H1 (cell line): Measurements from ENCODE around the gene GUCY2C. TPM values are rescaled to one million over a fixed set of nuclear protein-coding genes. Genes with fewer than 3 reads are reported as not detected.

Experiments
- CTCF ChIA-PET: fragments of 300-600 bp; sonication (Branson Sonifier 250); formaldehyde crosslinking; loops from one replicate; lab custom pipeline; 2021; ENCODE audit not compliant: partially characterized antibody; lab: Charles Lee
- POLR2A ChIA-PET: fragments of 300-600 bp; sonication (Branson Sonifier 250); formaldehyde crosslinking; loops from one replicate; lab custom pipeline; 2021; ENCODE audit warnings: inconsistent platforms; ENCODE audit not compliant: partially characterized antibody; lab: Charles Lee
- DNase-seq, 2 experiments: peaks; one replicate each; pipeline versions ENCODE4 v3.0.0 to v3.0.0-alpha.2; 2010 to 2022; ENCODE audit warnings: low spot score in 2 of 2, low read depth in 1 of 2, mixed read lengths in 1 of 2
- FAIRE-seq: peaks from 2 replicates; lab custom pipeline; 2011; peaks lifted over from hg19 to GRCh38; lab: Jason Lieb, UNC
- H2AFZ ChIP-seq: 2 replicates; pipeline ENCODE4 v1.8.1; 2012; ENCODE audit warnings: low read length, inconsistent platforms
- H2AK5ac ChIP-seq: 2 replicates; pipeline ENCODE4 v1.6.1; 2013; ENCODE audit warnings: low read depth, low read length
- H2BK120ac ChIP-seq: replicated peaks from 2 replicates; pipeline ENCODE3; 2013; ENCODE audit warnings: low read depth, low read length, inconsistent platforms
- H2BK12ac ChIP-seq: 2 replicates; pipeline ENCODE4 v1.6.1; 2013; ENCODE audit warnings: low read depth, low read length
- H2BK15ac ChIP-seq: 2 replicates; pipeline ENCODE4 v1.6.1; 2013; ENCODE audit warnings: low read length
- H2BK20ac ChIP-seq: 2 replicates; pipeline ENCODE4 v1.6.1; 2013; ENCODE audit warnings: low read length
- H2BK5ac ChIP-seq: 2 replicates; pipeline ENCODE4 v1.6.1; 2013; ENCODE audit warnings: low read depth, low read length
- H3K14ac ChIP-seq: 2 replicates; pipeline ENCODE4 v1.6.1; 2013; ENCODE audit warnings: inconsistent platforms; ENCODE audit not compliant: insufficient read length
- H3K18ac ChIP-seq: 2 replicates; pipeline ENCODE4 v1.6.1; 2013; ENCODE audit warnings: low read length; ENCODE audit errors: extremely low read depth
- H3K23ac ChIP-seq: 2 replicates; pipeline ENCODE4 v1.6.1; 2013; ENCODE audit warnings: inconsistent platforms; ENCODE audit not compliant: insufficient read length
- H3K23me2 ChIP-seq: 2 replicates; pipeline ENCODE4 v1.6.1; 2013; ENCODE audit warnings: low read depth, low read length
- H3K27ac ChIP-seq: 2 replicates; pipeline ENCODE4 v1.6.1; 2011; ENCODE audit warnings: low read depth, low read length, inconsistent platforms
- H3K27me3 ChIP-seq, 4 experiments: replicated peaks in 1 of 4; 1 replicate in 1 of 4; 2 replicates in 3 of 4; pipeline versions ENCODE4 v1.6.1 to v1.8.1; 2011 to 2013; ENCODE audit warnings: low read length in 3 of 4, mild to moderate bottlenecking in 3 of 4, inconsistent platforms in 2 of 4, mixed read lengths in 2 of 4, moderate library complexity in 1 of 4; ENCODE audit not compliant: control insufficient read depth in 3 of 4, insufficient read depth in 3 of 4; ENCODE audit errors: extremely low read depth in 1 of 4
- H3K36me3 ChIP-seq, 4 experiments: 2 replicates each; pipeline versions ENCODE4 v1.6.1 to v1.8.1; 2011 to 2013; ENCODE audit warnings: mild to moderate bottlenecking in 4 of 4, low read length in 3 of 4, moderate library complexity in 2 of 4, control low read depth in 1 of 4, inconsistent platforms in 1 of 4; ENCODE audit not compliant: insufficient read depth in 4 of 4, control insufficient read depth in 2 of 4
- H3K4ac ChIP-seq: replicated peaks from 2 replicates; pipeline ENCODE3; 2013; ENCODE audit warnings: low read length, low read depth, mixed read lengths, inconsistent platforms; ENCODE audit not compliant: insufficient read length
- H3K4me1 ChIP-seq, 4 experiments: replicated peaks in 1 of 4; 1 replicate in 1 of 4; 2 replicates in 3 of 4; pipeline versions ENCODE4 v1.6.1 to v1.8.1; 2011 to 2013; ENCODE audit warnings: low read length in 3 of 4, inconsistent platforms in 2 of 4, mixed read lengths in 1 of 4; ENCODE audit not compliant: insufficient read depth in 4 of 4, control insufficient read depth in 3 of 4
- H3K4me2 ChIP-seq, 2 experiments: 2 replicates each; pipeline versions ENCODE4 v1.6.1 to v1.8.1; 2011 to 2013; ENCODE audit warnings: low read depth in 2 of 2, low read length in 2 of 2, control low read depth in 1 of 2, inconsistent platforms in 1 of 2, mild to moderate bottlenecking in 1 of 2; ENCODE audit not compliant: insufficient read depth in 1 of 2
- H3K4me3 ChIP-seq, 4 experiments: fragments of 200-600, 300-600 bp in 1 of 4; sonication (generic), shearing (Covaris generic), sonication (Bioruptor Twin) in 1 of 4; 2 replicates each; pipeline versions ENCODE4 v1.5.1 to v1.8.1; 2011 to 2016; ENCODE audit warnings: low read length in 4 of 4, low read depth in 3 of 4, control low read depth in 2 of 4, inconsistent platforms in 2 of 4, mild to moderate bottlenecking in 2 of 4, mixed read lengths in 1 of 4, moderate library complexity in 1 of 4; ENCODE audit not compliant: insufficient read depth in 2 of 4; ENCODE audit errors: extremely low read depth in 1 of 4
- H3K56ac ChIP-seq: replicated peaks from 2 replicates; pipeline ENCODE3; 2013; ENCODE audit warnings: low read depth, mild to moderate bottlenecking, mixed read lengths, low read length, inconsistent platforms; ENCODE audit not compliant: insufficient read length
- H3K79me1 ChIP-seq: 2 replicates; pipeline ENCODE4 v1.6.1; 2013; ENCODE audit warnings: low read depth, low read length, control low read depth
- H3K79me2 ChIP-seq, 2 experiments: 2 replicates each; pipeline versions ENCODE4 v1.6.1 to v1.8.1; 2012 to 2013; ENCODE audit warnings: low read length in 2 of 2, mild to moderate bottlenecking in 2 of 2, inconsistent platforms in 1 of 2; ENCODE audit not compliant: insufficient read depth in 2 of 2, control insufficient read depth in 1 of 2
- H3K9ac ChIP-seq, 4 experiments: replicated peaks in 1 of 4; 1 replicate in 1 of 4; 2 replicates in 3 of 4; pipeline versions ENCODE4 v1.6.1 to v1.8.1; 2011 to 2013; ENCODE audit warnings: low read depth in 3 of 4, low read length in 3 of 4, control low read depth in 2 of 4, mild to moderate bottlenecking in 2 of 4, moderate library complexity in 2 of 4, inconsistent platforms in 1 of 4; ENCODE audit errors: extremely low read depth in 1 of 4
- H3K9me3 ChIP-seq, 2 experiments: 2 replicates each; pipeline versions ENCODE4 v1.6.1 to v1.8.1; 2012 to 2013; ENCODE audit warnings: mild to moderate bottlenecking in 2 of 2, moderate library complexity in 2 of 2, control low read depth in 1 of 2, inconsistent platforms in 1 of 2, low read depth in 1 of 2, low read length in 1 of 2, mixed read lengths in 1 of 2; ENCODE audit not compliant: insufficient read depth in 2 of 2
- H4K20me1 ChIP-seq, 2 experiments: replicated peaks in 1 of 2; 2 replicates each; pipeline versions ENCODE3 to v1.8.1; 2011 to 2013; ENCODE audit warnings: inconsistent platforms in 2 of 2, low read length in 2 of 2, mild to moderate bottlenecking in 1 of 2; ENCODE audit not compliant: insufficient read depth in 2 of 2, control insufficient read depth in 1 of 2
- H4K5ac ChIP-seq: 2 replicates; pipeline ENCODE4 v1.6.1; 2013; ENCODE audit warnings: low read length, low read depth, mixed read lengths, inconsistent platforms; ENCODE audit not compliant: insufficient read length
- H4K8ac ChIP-seq: 2 replicates; pipeline ENCODE4 v1.8.0; 2013; ENCODE audit warnings: mild to moderate bottlenecking, moderate library complexity, low read length, inconsistent platforms; ENCODE audit not compliant: insufficient read depth; ENCODE audit errors: extremely low read depth
- H4K91ac ChIP-seq: replicated peaks from 2 replicates; pipeline ENCODE3; 2013; ENCODE audit warnings: low read length, mixed read lengths, inconsistent platforms; ENCODE audit not compliant: insufficient read length
- CHD1 ChIP-seq: IDR thresholded peaks from 2 replicates; pipeline ENCODE4 v1.6.1; 2012; ENCODE audit warnings: low read depth, low read length, improper control_type of control experiment
- GABPA ChIP-seq: IDR thresholded peaks from 2 replicates; pipeline ENCODE4 v1.6.1; 2011; ENCODE audit warnings: mild to moderate bottlenecking, low read length, moderate library complexity, borderline replicate concordance; ENCODE audit not compliant: insufficient read depth
- HDAC2 ChIP-seq, 2 experiments: fragments of 300-600 bp in 1 of 2; sonication (generic) in 1 of 2; IDR thresholded peaks; 2 replicates each; pipeline ENCODE4 v1.6.1; 2011 to 2012; ENCODE audit warnings: low read depth in 2 of 2, low read length in 2 of 2, mild to moderate bottlenecking in 2 of 2, moderate library complexity in 2 of 2, borderline replicate concordance in 1 of 2, inconsistent platforms in 1 of 2
- JUN ChIP-seq: IDR thresholded peaks from 2 replicates; pipeline ENCODE4 v1.6.1; 2011; ENCODE audit warnings: low read depth, mild to moderate bottlenecking, improper control_type of control experiment, low read length
- KDM1A ChIP-seq: fragments of 200-600, 300-600 bp; sonication (generic); IDR thresholded peaks from 2 replicates; pipeline ENCODE4 v1.7.1; 2016; ENCODE audit warnings: mild to moderate bottlenecking, low read length, borderline replicate concordance
- KDM4A ChIP-seq: IDR thresholded peaks from one replicate; pipeline ENCODE4 v1.7.1; 2012; ENCODE audit warnings: low read depth, mild to moderate bottlenecking, moderate library complexity, low read length, inconsistent platforms; ENCODE audit not compliant: severe bottlenecking
- KDM5A ChIP-seq: fragments of 200-600 bp; IDR thresholded peaks from 2 replicates; pipeline ENCODE4 v1.7.1; 2012; ENCODE audit warnings: mild to moderate bottlenecking, low read length, inconsistent platforms, mixed read lengths
- PHF8 ChIP-seq: fragments of 200-600 bp; sonication (generic); conservative IDR thresholded peaks from 2 replicates; pipeline ENCODE4 v1.7.1; 2012; ENCODE audit warnings: low read depth, mild to moderate bottlenecking, inconsistent platforms, low read length, moderate library complexity
- TEAD4 ChIP-seq: IDR thresholded peaks from 2 replicates; pipeline ENCODE4 v1.6.1; 2012; ENCODE audit warnings: low read depth, low read length, inconsistent platforms, mixed read lengths
- ZNF274 ChIP-seq: IDR thresholded peaks from 2 replicates; pipeline ENCODE4 v1.7.0; 2012; ENCODE audit warnings: low read length, borderline replicate concordance; ENCODE audit errors: extremely low read depth
- WGBS, 2 experiments: shearing (Covaris generic) in 1 of 2; methylation state at CpG; one replicate each; pipeline versions ENCODE4 v1.1.6 to v1.1.7; 2013 to 2015; ENCODE audit warnings: low lambda C conversion rate in 2 of 2, mixed read lengths in 2 of 2, inconsistent platforms in 1 of 2, low coverage in 1 of 2, missing lambda C conversion rate in 1 of 2; ENCODE audit not compliant: insufficient replicate concordance in 2 of 2, insufficient coverage in 1 of 2, insufficient read length in 1 of 2; ENCODE audit errors: extremely low coverage in 1 of 2, missing lambda C conversion rate in 1 of 2; 5-methylcytosine and 5-hydroxymethylcytosine counted together
- polyA plus RNA-seq, 7 experiments: library from polyadenylated mRNA; depleted of rRNA in 3 of 7; stranded (reverse) in 5 of 7; unstranded in 2 of 7; fragments of >200 nt in 5 of 7; fragments of 200-250 nt in 2 of 7; gene quantifications; 1 replicate in 5 of 7; 2 replicates in 1 of 7; 4 replicates in 1 of 7; pipeline versions ENCODE4 v1.2.1 to v1.2.3, GENCODE V29; 2011 to 2013; ENCODE audit warnings: missing spikeins in 2 of 7, mixed read lengths in 2 of 7
- total RNA-seq: library from RNA; stranded (reverse); fragmentation: NEBNext Ultra II Directional; extraction: Animal tissue kit (Norgen Biotek cat#: 25700); gene quantifications from 2 replicates; pipeline ENCODE4 v1.2.1, GENCODE V29; 2021
- TF ChIP-seq, protein P1 (sequence below), 3 experiments: IDR thresholded peaks; 1 replicate in 2 of 3; 2 replicates in 1 of 3; pipeline versions ENCODE4 v1.5.1 to v1.6.1; 2011; ENCODE audit warnings: low read length in 3 of 3, mild to moderate bottlenecking in 3 of 3, inconsistent platforms in 2 of 3, low read depth in 1 of 3, moderate library complexity in 1 of 3; ENCODE audit not compliant: insufficient read depth in 1 of 3; ENCODE audit errors: control extremely low read depth in 1 of 3

GUCY2C gene
- total and polyA plus RNA-seq, 2 of the 8 experiments (the other 6 are each of a cell fraction or from before 2014, with no cell fraction given) = 1.9 to 3.2 TPM

DNA sequence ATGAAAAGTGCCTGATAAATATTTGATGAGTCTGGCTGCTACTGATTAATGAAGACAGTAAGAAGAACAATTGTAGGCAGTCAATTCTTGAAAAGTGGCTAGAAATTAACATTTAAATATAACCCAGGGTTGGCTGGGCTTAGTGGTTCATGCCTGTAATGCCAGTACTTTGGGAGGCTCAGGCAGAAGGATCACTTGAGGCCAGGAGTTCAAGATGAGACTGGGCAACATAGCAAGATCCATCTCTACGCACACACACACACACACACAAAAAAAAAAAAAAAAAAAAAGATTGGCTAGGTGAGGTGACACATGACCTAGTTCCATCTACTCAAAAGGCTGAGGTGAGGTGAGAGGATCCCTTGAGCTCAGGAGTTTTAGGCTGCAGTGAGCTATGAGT is 120.8 kb downstream of the GUCY2C start:
- Histone ChIP-seq H3K79me1 (no peaks in the 10 kb centered on the region), H2AK5ac (no peak overlapping the region), H2AFZ (no peak overlapping the region), H3K4me3 (no peak overlapping the region), H2BK12ac (no peak overlapping the region), H2BK120ac (no peak overlapping the region), H3K23me2 (no peaks in the 10 kb centered on the region), H3K79me2 (no peaks in the 10 kb centered on the region), H3K27me3 (no peaks in the 10 kb centered on the region; a peak in 1 of 7 replicates), H3K27ac (no peak overlapping the region), H4K5ac (no peak overlapping the region), H3K4me2 (no peak overlapping the region), H3K4ac (no peak overlapping the region), H4K8ac (no peak overlapping the region), H3K14ac (no peak overlapping the region), H3K4me1 (no peaks in the 10 kb centered on the region), H4K91ac (no peak overlapping the region), H3K18ac (no peak overlapping the region), H2BK5ac (no peak overlapping the region), H3K9me3 (no peaks in the 10 kb centered on the region), H3K9ac (no peak overlapping the region), H4K20me1 (no peaks in the 10 kb centered on the region), H3K23ac (no peak overlapping the region), H2BK20ac (no peak overlapping the region), H2BK15ac (no peak overlapping the region), H3K36me3 (no peaks in the 10 kb centered on the region), H3K56ac (no peak overlapping the region)
- FAIRE-seq = no peak
- no peak for DNase-seq
- ChIA-PET POLR2A (no interaction called here), CTCF (interaction anchor here (1.3 to 1.8 kb wide), 3 partner anchors 18 to 43 kb away, joined by 3 to 4 read pairs (median 4); no protein-coding TSS in a partner anchor)
- WGBS, 2 experiments = no CpG with 5 or more reads among the region's 1 CpG
- no peak for TF ChIP-seq HDAC2 (IDR thresholded peaks at IDR 0.05; ENCODE audit: borderline replicate concordance in 1 of 2, low read depth in 2 of 2, low read length in 2 of 2)
- no peak for TF ChIP-seq KDM5A
- TF ChIP-seq KDM4A = no peak
- no peak for TF ChIP-seq JUN
- no peak for TF ChIP-seq KDM1A
- TF ChIP-seq GABPA = no peak
- no peak for TF ChIP-seq CHD1
- TF ChIP-seq ZNF274 = no peak
- no peak for TF ChIP-seq PHF8
- TF ChIP-seq, protein P1, sequence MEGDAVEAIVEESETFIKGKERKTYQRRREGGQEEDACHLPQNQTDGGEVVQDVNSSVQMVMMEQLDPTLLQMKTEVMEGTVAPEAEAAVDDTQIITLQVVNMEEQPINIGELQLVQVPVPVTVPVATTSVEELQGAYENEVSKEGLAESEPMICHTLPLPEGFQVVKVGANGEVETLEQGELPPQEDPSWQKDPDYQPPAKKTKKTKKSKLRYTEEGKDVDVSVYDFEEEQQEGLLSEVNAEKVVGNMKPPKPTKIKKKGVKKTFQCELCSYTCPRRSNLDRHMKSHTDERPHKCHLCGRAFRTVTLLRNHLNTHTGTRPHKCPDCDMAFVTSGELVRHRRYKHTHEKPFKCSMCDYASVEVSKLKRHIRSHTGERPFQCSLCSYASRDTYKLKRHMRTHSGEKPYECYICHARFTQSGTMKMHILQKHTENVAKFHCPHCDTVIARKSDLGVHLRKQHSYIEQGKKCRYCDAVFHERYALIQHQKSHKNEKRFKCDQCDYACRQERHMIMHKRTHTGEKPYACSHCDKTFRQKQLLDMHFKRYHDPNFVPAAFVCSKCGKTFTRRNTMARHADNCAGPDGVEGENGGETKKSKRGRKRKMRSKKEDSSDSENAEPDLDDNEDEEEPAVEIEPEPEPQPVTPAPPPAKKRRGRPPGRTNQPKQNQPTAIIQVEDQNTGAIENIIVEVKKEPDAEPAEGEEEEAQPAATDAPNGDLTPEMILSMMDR (IDR thresholded peaks at IDR 0.05; ENCODE audit: control extremely low read depth in 1 of 3, insufficient read depth in 1 of 3, low read depth in 1 of 3, low read length in 3 of 3) = no peak
- no peak for TF ChIP-seq TEAD4
